ENCODE data around the gene PCNX2.

Gene PCNX2

DNA sequence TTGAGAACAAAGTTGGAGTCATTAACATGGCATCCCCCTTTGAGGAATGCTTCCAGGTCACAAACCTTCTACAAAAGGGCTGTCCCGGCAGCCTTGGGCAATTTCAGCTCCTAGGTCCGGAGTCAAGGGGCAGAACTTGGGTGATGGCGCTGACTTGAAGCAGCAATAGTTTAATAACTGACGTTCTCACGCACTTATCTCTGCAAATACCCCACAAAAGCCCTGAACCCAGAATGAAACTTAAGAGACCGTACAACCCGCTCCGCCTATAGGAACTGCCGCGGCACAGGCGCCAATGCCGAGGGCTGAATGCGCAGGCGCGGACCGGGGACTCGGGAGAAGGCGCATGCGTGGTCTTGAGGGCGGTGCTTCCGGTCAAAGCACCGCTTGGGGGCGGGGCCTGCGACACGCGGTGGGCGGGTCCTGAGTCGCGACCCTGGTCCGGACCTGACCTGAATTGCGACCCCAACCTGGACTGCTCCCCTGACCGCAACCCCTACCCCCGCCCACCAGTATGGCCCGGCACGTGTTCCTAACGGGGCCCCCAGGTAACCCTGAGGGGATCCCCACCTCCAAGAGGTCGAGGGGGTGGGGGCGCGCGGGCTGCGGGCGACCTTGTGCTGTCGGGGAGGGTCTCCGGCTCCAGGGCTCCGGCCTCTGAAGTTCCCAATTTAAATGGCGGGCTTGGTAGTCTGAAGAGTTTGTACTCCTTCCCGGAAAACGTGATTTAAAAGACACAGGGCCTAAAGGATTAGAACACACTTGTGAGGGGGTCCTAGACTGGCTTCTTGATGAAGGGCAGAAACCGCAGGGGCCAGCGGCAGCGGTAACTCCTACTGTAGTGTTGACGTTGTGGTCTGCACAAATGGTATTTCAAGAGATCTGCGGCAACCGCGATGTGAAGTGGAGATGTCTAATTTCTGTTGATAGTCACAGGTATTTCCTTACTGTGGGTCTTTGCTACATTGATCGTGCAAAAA lies 345.0 kb downstream of the PCNX2 start, which contains the start of gene NTPCR:
NTPCR (plus strand) TSS at position 415 of the 980 bp plus-strand sequence; CDS start at position 515, 100 bp downstream.
- DNase-seq: peak; percentile 61

GRCh38 chr1:232949636-232950196 lies 345.8 kb downstream of the PCNX2 start:
- DNase-seq: no peak

DNA sequence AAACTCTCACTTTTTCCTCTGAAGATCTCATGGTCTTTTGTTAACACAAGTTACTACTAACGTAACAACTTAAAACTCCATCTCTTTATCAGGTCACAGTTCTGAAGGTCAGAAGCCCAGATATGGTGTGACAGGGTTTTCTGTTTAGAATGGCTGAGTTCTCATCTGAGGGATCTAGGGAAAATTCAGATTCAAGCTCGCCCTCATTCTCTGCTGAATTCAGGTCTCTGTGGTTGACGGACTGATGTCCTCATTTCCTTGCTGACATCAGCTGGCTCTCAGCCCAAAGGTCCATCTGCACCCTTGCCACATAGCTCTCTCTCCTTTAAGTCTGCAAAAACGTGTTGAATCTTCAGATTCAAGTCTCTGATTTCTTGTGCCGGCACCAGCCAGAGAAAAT lies 351.2 kb downstream of the PCNX2 start:
- DNase-seq: peak; percentile 82

DNA sequence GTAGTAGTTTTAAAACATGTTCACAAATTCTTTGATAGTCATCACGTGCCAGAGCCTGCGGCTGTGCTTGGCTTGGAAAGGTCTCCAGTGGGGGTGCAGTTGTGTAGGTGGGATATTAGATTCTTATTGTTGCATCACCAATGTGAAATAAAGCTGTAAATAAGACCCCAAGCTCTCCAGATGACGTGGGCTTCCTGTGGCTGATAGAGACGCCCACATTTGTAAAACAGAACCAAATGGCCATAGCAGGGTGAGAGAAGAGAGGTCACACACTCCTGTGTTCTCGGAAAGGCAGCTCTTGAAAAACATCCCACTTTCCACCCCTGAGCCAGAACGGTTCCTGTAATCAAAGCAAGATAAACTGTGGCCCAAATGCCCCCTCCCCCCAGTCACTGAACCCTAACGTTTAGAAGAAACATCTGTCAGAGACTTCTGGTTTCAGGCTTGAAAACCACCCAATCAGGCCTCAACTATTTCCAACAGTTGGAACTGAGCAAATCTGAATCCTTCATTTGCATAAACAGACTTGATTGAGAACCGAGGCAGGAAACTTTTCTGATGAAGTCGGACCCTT lies 351.8 kb downstream of the PCNX2 start:
- DNase-seq: peak; percentile 17

DNA sequence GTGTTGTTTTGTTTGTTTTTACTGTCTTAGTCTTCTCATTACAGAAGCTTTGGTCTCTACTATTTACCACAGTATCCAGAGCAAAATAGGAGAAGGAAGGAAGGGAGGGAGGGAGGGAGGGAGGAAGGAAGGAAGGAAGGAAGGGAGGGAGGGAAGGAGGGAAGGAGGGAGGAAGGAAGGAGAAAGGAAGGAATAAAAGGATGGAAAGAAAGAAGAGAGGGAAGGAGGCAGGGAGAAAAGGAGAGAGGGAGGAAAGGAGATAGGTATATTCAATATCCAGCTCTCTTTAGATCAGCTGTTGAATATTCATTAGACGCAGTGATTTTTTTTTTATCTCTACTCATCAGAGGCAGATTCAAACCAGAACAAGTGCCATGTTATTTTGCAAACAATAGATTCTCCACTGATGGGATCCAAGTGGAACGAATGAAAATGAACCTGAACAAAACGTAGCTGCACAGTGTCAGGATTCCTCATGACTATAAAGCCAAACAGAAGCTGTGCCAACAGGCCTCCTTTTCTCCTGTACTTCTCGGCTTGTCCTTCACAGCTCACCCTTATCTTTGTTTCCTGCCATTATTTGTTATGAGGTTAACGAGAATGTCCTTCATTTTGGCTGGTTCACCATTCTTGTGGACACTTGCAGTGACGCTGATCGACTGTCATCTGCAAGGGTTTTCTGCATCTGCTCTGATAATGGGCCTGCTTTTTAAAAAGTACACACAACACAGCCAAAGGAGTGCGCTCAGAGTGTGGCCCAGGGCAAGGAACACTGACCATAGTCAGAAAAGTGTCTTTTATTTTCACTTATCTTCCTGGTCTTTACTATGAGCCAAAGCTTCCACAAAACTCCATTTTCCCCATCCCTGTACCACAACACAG lies 352.9 kb downstream of the PCNX2 start:
- no peak for DNase-seq

DNA sequence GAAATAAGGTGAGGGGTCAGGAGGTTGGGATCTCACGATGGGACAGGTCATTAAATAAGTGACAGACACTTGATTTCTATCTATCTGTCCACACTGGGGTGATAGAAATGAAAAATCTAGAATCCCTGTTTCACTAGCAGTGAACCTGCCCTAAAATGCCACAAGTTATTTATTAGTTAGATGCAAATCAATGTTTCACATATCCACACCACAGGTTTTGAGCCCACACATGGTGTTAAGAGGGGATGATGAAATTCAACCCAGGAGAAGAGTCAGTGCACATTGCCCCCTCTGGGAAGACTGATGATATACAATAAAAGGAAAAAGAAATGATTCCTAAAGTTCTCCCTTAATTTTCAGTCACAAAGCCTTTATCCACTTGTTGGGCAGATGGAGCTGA lies 355.3 kb downstream of the PCNX2 start:
- DNase-seq: no peak

- DNase-seq: no peak
Observed at GRCh38 chr1:232939748-232940147, 355.8 kb downstream of the PCNX2 start.

DNA sequence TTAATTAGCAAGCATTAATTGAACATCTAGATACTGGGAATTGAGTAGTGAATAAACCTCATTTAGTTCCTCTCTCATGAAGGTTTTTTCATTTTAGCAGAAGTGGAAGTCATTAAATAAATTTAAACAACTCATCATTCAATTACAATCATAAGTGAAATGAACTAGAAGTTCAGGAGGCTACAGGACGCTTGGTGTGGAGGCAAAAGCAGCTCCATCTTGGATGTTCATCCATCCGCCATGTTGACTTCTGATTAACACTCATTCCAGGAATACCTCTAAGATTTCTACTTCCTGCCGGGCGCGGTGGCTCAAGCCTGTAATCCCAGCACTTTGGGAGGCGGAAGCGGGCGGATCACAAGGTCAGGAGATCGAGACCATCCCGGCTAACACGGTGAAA lies 356.6 kb downstream of the PCNX2 start:
- DNase-seq: no peak

- peak; percentile 95 for DNase-seq
Observed at GRCh38 chr1:232937741-232938375, 357.7 kb downstream of the PCNX2 start.

DNA sequence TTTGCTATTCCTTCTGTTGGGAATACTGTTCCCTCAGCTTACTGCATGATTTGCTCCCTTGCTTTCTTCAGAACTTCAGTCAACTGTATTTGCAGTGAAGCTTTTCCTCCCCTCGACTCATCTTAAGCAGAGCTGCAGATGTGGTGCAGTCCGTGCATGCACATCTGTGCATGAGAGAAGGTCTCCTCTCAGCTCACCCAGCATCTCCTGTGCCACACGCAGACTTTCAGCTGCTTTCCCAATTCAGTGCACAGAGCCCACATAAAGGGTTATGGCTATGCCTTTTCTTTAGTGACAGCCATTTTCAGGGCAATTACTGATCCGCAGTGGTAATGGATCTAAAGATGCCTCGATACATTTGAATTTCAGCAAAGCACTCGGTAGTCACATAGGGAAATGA lies 358.6 kb downstream of the PCNX2 start:
- DNase-seq: no peak
